NCI-H526 (cell line): ENCODE measurements around the gene TRIM46.

Experiments used
- DNase-seq, 2 experiments: peaks; one replicate each; lab custom pipeline; 2025; lab: John Stamatoyannopoulos, UW

TRIM46 gene, protein sequence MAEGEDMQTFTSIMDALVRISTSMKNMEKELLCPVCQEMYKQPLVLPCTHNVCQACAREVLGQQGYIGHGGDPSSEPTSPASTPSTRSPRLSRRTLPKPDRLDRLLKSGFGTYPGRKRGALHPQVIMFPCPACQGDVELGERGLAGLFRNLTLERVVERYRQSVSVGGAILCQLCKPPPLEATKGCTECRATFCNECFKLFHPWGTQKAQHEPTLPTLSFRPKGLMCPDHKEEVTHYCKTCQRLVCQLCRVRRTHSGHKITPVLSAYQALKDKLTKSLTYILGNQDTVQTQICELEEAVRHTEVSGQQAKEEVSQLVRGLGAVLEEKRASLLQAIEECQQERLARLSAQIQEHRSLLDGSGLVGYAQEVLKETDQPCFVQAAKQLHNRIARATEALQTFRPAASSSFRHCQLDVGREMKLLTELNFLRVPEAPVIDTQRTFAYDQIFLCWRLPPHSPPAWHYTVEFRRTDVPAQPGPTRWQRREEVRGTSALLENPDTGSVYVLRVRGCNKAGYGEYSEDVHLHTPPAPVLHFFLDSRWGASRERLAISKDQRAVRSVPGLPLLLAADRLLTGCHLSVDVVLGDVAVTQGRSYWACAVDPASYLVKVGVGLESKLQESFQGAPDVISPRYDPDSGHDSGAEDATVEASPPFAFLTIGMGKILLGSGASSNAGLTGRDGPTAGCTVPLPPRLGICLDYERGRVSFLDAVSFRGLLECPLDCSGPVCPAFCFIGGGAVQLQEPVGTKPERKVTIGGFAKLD

GRCh38 chr1:155173478-155174323, at the start of gene TRIM46:
TSS of gene TRIM46 (plus strand) at chr1:155173849. CDS start at chr1:155173967, 118 bp downstream.
- peak; percentile 84 to 93 for DNase-seq

- peak in 1 of 2 experiments; percentile 60 for DNase-seq
Observed at GRCh38 chr1:155124503-155125463, 48.9 kb upstream of the TRIM46 start.

DNA sequence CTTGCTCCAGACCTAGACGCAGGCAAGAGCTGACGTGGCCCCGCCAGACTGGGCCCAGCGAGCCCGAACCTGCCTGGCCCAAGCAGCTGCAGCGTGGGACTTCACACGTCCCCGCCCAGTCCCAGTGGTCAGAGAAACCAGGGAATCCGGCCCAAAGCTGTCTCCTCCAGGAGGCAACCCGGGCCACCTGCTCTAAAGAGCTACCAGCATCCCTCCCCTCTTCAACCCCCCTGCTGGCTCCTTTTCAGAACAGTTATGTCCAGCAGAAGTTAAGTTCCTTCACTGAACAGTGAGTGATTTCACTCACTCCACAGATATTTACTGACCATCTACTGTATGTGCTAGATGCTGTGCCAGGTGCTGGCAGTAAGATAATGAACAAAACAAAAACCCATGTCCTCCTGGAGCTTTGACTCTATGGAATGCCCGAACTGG, 48.1 kb upstream of the TRIM46 start:
- DNase-seq: peak in 1 of 2 experiments; percentile 86

DNA sequence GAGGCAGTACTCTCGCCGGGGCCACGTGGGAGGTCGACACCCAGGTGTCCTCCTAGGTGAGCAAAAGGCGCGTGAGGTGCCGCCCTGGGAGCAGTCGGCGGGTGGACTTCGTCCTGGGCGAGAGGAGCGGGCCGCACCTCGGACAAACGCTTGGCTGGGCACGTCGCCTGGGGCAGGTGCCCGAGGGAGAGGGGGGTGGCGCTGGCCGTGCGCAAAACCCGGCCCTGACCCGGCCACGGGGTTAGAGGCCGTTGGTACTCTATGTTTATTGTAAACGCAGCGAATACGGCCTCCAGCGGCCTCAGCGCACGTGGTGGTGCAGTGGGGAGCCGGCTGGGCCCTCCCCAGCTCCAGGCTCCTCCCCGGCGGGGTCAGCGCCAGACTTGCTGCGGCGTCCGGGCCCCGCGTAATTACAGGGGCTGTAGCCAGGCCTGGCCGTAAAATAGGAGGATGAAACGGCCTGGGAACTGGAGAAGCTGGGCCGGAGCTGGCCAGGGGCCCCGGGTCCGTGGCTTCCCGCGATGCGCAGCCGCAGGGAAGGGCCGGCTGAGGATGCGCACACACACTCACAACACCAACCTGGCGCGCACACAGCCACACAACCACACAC, 47.6 kb upstream of the TRIM46 start:
- DNase-seq: peak; percentile 67 to 96

DNA sequence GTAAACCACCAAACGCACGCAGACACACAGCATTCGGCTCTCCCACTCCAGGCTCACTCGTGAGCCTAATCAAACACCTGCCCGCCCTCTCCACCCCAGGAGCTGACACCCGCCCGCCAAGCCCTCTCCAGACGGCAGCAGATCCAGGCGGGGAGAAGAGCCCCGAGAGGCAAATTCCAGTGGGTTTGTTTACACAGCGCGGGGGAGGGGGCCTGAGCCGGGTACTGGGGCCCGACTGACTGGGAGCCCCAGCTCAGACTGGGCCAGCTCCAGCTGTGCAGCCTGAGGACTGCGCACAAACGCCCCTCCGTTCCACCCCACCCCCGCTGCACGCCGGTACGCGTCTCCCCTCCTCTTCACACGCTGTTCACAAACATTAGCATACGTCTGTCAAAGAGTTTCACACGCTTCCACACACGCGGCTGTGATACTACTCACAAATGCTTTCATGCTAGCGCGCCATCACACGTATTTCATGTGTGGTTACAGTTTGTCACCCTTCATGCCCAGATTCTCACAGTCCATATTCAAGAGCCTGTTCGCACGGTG, 47.0 kb upstream of the TRIM46 start:
- DNase-seq: peak; percentile 99

- peak; percentile 98 for DNase-seq
Observed at GRCh38 chr1:155127105-155127966, 46.3 kb upstream of the TRIM46 start, which contains the start of gene EFNA1. TSS of gene EFNA1 (plus strand) at chr1:155127876. CDS start at chr1:155127978, 102 bp downstream.

DNA sequence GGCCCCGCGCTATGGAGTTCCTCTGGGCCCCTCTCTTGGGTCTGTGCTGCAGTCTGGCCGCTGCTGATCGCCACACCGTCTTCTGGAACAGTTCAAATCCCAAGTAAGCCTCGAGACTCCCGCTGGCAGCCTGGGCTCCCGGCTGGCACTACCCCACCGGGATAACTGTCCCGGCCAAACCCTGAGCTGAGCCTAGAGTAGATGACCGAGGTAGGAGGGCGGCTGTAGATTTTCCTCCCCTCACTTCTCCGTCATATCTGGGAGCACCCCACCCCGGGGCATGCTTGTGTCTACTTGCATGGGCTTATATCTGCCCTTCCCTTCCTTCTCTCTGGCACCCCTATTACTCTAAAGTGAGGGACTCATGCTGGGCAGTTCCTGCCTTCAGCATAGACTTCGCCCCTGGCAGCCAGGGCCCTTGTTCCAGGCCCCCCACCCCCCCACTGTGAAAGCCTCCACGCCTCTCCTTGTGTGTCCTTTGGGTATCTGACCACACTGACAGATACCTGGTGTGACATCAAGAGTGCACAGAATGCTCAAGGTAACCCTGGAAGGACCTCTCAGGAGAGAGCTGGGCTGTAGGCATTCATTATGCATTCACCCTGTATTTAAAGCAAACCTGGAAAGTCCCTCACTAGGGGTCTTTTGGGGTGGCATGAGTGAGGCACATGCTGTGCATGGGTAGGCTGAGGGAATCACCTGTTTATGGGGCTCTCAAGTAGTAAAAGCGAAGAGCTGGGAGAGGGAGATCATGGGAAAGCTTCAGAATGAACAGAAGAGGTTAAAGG, 45.5 kb upstream of the TRIM46 start:
- peak in 1 of 2 experiments; percentile 75 for DNase-seq

GRCh38 chr1:155128755-155129473, 44.7 kb upstream of the TRIM46 start:
- peak; percentile 75 to 90 for DNase-seq

- DNase-seq: peak; percentile 83 to 88
Observed at GRCh38 chr1:155130272-155131006, 43.2 kb upstream of the TRIM46 start.

GRCh38 chr1:155131285-155131684, 42.4 kb upstream of the TRIM46 start:
- DNase-seq: no peak

- no peak for DNase-seq
Observed at GRCh38 chr1:155131856-155132255, 41.8 kb upstream of the TRIM46 start.

- no peak for DNase-seq
Observed at GRCh38 chr1:155133799-155134281, 39.8 kb upstream of the TRIM46 start.

DNA sequence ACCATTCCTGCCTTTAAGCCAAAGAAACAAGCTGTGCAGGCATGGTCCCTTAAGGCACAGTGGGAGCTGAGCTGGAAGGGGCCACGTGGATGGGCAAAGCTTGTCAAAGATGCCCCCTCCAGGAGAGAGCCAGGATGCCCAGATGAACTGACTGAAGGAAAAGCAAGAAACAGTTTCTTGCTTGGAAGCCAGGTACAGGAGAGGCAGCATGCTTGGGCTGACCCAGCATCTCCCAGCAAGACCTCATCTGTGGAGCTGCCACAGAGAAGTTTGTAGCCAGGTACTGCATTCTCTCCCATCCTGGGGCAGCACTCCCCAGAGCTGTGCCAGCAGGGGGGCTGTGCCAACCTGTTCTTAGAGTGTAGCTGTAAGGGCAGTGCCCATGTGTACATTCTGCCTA, 39.3 kb upstream of the TRIM46 start:
- no peak for DNase-seq

DNA sequence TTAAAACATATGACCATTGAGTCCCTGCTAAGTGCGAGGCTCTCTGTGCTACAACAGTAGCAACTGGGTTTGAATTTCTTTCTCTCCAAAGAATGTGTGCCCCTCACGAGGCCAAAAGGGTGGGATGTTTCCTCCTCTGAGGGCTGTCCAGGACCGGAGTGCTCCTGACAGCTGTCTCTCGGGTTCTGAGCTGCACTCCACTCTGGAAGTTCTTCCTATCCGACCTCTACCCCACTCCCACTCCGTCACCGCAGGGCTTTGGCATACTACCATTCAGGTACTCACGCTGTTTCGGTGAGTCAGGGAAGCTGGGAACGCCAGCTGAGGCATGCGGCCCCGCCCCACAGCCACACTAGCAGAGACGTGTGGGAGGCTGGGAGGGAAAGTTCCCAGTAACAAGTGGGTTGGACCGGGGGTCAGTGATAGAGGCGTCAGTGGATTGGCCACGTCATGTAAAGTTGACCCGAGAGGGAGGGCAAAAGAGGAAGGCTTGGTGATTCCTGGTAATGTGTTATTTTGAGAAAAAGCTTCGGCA, 38.7 kb upstream of the TRIM46 start:
- DNase-seq: peak; percentile 71 to 83

GRCh38 chr1:155135415-155136028, 38.1 kb upstream of the TRIM46 start, which contains the start of gene SLC50A1:
TSS of gene SLC50A1 (plus strand) at chr1:155135852. CDS start at chr1:155135912, 60 bp downstream.
- peak; percentile 97 to 100 for DNase-seq

GRCh38 chr1:155136748-155137147, 36.9 kb upstream of the TRIM46 start:
- peak; percentile 41 to 61 for DNase-seq
